ENCODE results near the gene PARVB. TPM values are rescaled to one million over a fixed set of nuclear protein-coding genes. Genes with fewer than 3 reads are reported as not detected.

The PARVB gene
- total and polyA plus RNA-seq, 2 experiments from 2014 or later = 10.2 to 11.2 TPM

GRCh38 chr22:44142421-44143104, 118.5 kb downstream of the PARVB start:
- H3K9me2 ChIP-seq (replicated peaks; ENCODE audit: insufficient read depth) = no peaks in the 10 kb centered on the region
- H3K36me3 ChIP-seq (replicated peaks; ENCODE audit: insufficient read depth, low read depth) = no peaks in the 10 kb centered on the region
- no peak overlapping the region for H3K4me3 ChIP-seq
- DNase-seq (ENCODE audit: low spot score) = no peak
- no peak overlapping the region for H3K27ac ChIP-seq
- no peaks in the 10 kb centered on the region for H3K79me2 ChIP-seq
- no peak overlapping the region for H2AFZ ChIP-seq
- H3K4me1 ChIP-seq (ENCODE audit: insufficient read depth) = peaks cover 15% of the 10 kb centered on the region
- WGBS (ENCODE audit: low lambda C conversion rate, missing lambda C conversion rate) = 83% methylated on average over 16 of the region's 16 CpGs
- no peaks in the 10 kb centered on the region for H3K9me3 ChIP-seq (ENCODE audit: low read depth)
- H3K27me3 ChIP-seq = no peaks in the 10 kb centered on the region
- no peak overlapping the region for H3K4me2 ChIP-seq
- TF ChIP-seq EZH2phosphoT487 (IDR thresholded peaks at IDR 0.05; ENCODE audit: low read depth, severe bottlenecking, unreplicated experiment) = no peak
- TF ChIP-seq EZH2 (IDR thresholded peaks at IDR 0.05; ENCODE audit: borderline replicate concordance) = no peak
- H4K20me1 ChIP-seq (ENCODE audit: insufficient read depth, poor library complexity, severe bottlenecking) = no peaks in the 10 kb centered on the region

GRCh38 chr22:44143105-44143474, 119.0 kb downstream of the PARVB start:
- no peaks in the 10 kb centered on the region for H3K36me3 ChIP-seq (replicated peaks; ENCODE audit: insufficient read depth, low read depth)
- no peak overlapping the region for H3K4me3 ChIP-seq
- DNase-seq (ENCODE audit: low spot score) = no peak
- H4K20me1 ChIP-seq (ENCODE audit: insufficient read depth, poor library complexity, severe bottlenecking) = no peaks in the 10 kb centered on the region
- H3K27me3 ChIP-seq = no peaks in the 10 kb centered on the region
- no peak overlapping the region for H3K4me2 ChIP-seq
- peaks cover 15% of the 10 kb centered on the region for H3K4me1 ChIP-seq (ENCODE audit: insufficient read depth)
- no peaks in the 10 kb centered on the region for H3K9me2 ChIP-seq (replicated peaks; ENCODE audit: insufficient read depth)
- H3K79me2 ChIP-seq = no peaks in the 10 kb centered on the region
- no peaks in the 10 kb centered on the region for H3K9me3 ChIP-seq (ENCODE audit: low read depth)
- H3K27ac ChIP-seq = no peak overlapping the region
- TF ChIP-seq EZH2phosphoT487 (IDR thresholded peaks at IDR 0.05; ENCODE audit: low read depth, severe bottlenecking, unreplicated experiment) (no peak), EZH2 (IDR thresholded peaks at IDR 0.05; ENCODE audit: borderline replicate concordance) (no peak), CTCF (IDR thresholded peaks at IDR 0.05; ENCODE audit: poor library complexity) (no peak)
- H2AFZ ChIP-seq = no peak overlapping the region
- WGBS (ENCODE audit: low lambda C conversion rate, missing lambda C conversion rate) = 73% methylated on average over 4 of the region's 4 CpGs

- no peak overlapping the region for H3K4me3 ChIP-seq
- H3K79me2 ChIP-seq = no peaks in the 10 kb centered on the region
- H3K4me1 ChIP-seq (ENCODE audit: insufficient read depth) = peaks cover 18% of the 10 kb centered on the region
- no peak for DNase-seq (ENCODE audit: low spot score)
- WGBS (ENCODE audit: low lambda C conversion rate, missing lambda C conversion rate) = 66% methylated on average over 8 of the region's 9 CpGs
- no peak overlapping the region for H3K4me2 ChIP-seq
- no peak overlapping the region for H3K27ac ChIP-seq
- H4K20me1 ChIP-seq (ENCODE audit: insufficient read depth, poor library complexity, severe bottlenecking) = no peaks in the 10 kb centered on the region
- H3K27me3 ChIP-seq = no peaks in the 10 kb centered on the region
- no peaks in the 10 kb centered on the region for H3K9me2 ChIP-seq (replicated peaks; ENCODE audit: insufficient read depth)
- no peaks in the 10 kb centered on the region for H3K36me3 ChIP-seq (replicated peaks; ENCODE audit: insufficient read depth, low read depth)
- H2AFZ ChIP-seq = no peak overlapping the region
- TF ChIP-seq CTCF (IDR thresholded peaks at IDR 0.05; ENCODE audit: poor library complexity) = no peak
- TF ChIP-seq EZH2phosphoT487 (IDR thresholded peaks at IDR 0.05; ENCODE audit: low read depth, severe bottlenecking, unreplicated experiment) = no peak
- TF ChIP-seq EZH2 (IDR thresholded peaks at IDR 0.05; ENCODE audit: borderline replicate concordance) = no peak
- no peaks in the 10 kb centered on the region for H3K9me3 ChIP-seq (ENCODE audit: low read depth)
These were observed 119.5 kb downstream of the PARVB start for GRCh38 chr22:44143579-44143978.

DNA sequence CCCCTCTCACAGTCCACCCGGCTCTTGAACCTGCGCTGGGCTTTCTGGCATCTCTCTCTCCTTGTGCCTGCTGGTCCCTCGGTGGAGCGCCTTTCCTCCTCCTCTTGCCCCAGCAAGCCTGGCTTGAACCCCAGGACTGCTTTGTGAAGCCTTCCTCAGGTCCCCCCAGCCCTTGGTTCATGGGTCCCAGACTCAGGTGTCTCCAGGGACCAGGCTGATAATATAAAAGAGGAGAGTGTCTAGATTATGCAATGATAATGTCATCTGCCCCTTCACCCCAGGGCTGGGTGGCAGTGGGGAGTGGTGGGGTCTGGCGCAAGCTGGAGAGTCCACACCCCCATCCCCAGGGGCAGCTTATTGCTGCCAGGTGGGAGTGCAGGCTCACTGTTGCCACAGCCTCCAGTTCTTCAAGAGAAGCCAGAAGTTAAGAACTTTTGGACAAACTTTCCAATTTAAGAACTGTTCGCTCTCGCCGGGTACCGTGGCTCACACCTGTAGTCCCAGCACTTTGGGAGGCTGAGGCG, 120.0 kb downstream of the PARVB start:
- Histone ChIP-seq H3K36me3 (replicated peaks; ENCODE audit: insufficient read depth, low read depth) (no peaks in the 10 kb centered on the region), H3K79me2 (no peaks in the 10 kb centered on the region), H3K27ac (no peak overlapping the region), H3K4me1 (ENCODE audit: insufficient read depth) (peaks cover 21% of the 10 kb centered on the region), H2AFZ (no peak overlapping the region), H3K9me2 (replicated peaks; ENCODE audit: insufficient read depth) (no peaks in the 10 kb centered on the region), H3K4me2 (no peak overlapping the region), H3K27me3 (no peaks in the 10 kb centered on the region), H4K20me1 (ENCODE audit: insufficient read depth, poor library complexity, severe bottlenecking) (no peaks in the 10 kb centered on the region), H3K4me3 (no peak overlapping the region), H3K9me3 (ENCODE audit: low read depth) (no peaks in the 10 kb centered on the region)
- TF ChIP-seq EZH2phosphoT487 (IDR thresholded peaks at IDR 0.05; ENCODE audit: low read depth, severe bottlenecking, unreplicated experiment) (no peak), CTCF (IDR thresholded peaks at IDR 0.05; ENCODE audit: poor library complexity) (no peak), EZH2 (IDR thresholded peaks at IDR 0.05; ENCODE audit: borderline replicate concordance) (no peak)
- 77% methylated on average over 9 of the region's 10 CpGs for WGBS (ENCODE audit: low lambda C conversion rate, missing lambda C conversion rate)
- no peak for DNase-seq (ENCODE audit: low spot score)
